Ishikawa (cell line): ENCODE measurements around the gene CFAP52.

Experiments used
- CEBPB ChIP-seq: IDR thresholded peaks from 2 replicates; pipeline ENCODE4 v1.6.1; 2012
- CREB1 ChIP-seq: IDR thresholded peaks from 2 replicates; pipeline ENCODE4 v1.6.1; 2012; ENCODE audit warnings: low read depth
- EGR1 ChIP-seq: IDR thresholded peaks from 2 replicates; pipeline ENCODE4 v1.6.1; 2012
- EP300 ChIP-seq: IDR thresholded peaks from 2 replicates; pipeline ENCODE4 v1.6.1; 2012; ENCODE audit warnings: borderline replicate concordance
- FOXM1 ChIP-seq: IDR thresholded peaks from 2 replicates; pipeline ENCODE4 v1.6.1; 2012; ENCODE audit warnings: low read depth, borderline replicate concordance
- RAD21 ChIP-seq: IDR thresholded peaks from 2 replicates; pipeline ENCODE4 v1.6.1; 2012; ENCODE audit warnings: low read depth
- REST ChIP-seq: IDR thresholded peaks from 2 replicates; pipeline ENCODE4 v1.6.1; 2012; ENCODE audit warnings: low read depth, mild to moderate bottlenecking
- TAF1 ChIP-seq: IDR thresholded peaks from 2 replicates; pipeline ENCODE4 v1.6.1; 2012; ENCODE audit warnings: low read depth, mild to moderate bottlenecking
- USF1 ChIP-seq: IDR thresholded peaks from 2 replicates; pipeline ENCODE4 v1.6.1; 2012
- ZBTB7A ChIP-seq: IDR thresholded peaks from 2 replicates; pipeline ENCODE4 v1.6.1; 2012; ENCODE audit warnings: low read depth

GRCh38 chr17:9568957-9569588 lies 7.4 kb upstream of the CFAP52 start:
- TF ChIP-seq TAF1 (no peak), CREB1 (no peak), REST (no peak), FOXM1 (no peak), ZBTB7A (no peak), CEBPB (no peak), EGR1 (no peak), EP300 (no peak), USF1 (no peak), RAD21 (no peak)
